ENCODE data around the gene GRK1. TPM values are rescaled to one million over a fixed set of nuclear protein-coding genes. Genes with fewer than 3 reads are reported as not detected.
A peak's percentile ranks its signal among the peaks of the same experiment; 100 is the strongest.
"Not testable (repeated sequence)": the region's sequence is repeated elsewhere in the genome, so short reads cannot be mapped to it uniquely, and the experiment has no call there.

GRK1 gene
- total RNA-seq, 4 donors from 2014 or later, result 0.07 to 0.12 TPM; not detected in 2

- H3K36me3 ChIP-seq; DNase-seq; H3K4me1 ChIP-seq; H3K27me3 ChIP-seq; H3K27ac ChIP-seq; intact Hi-C loops (cut with DNase I; ENCODE audit: low total_unique reads); H3K4me3 ChIP-seq; H3K9me3 ChIP-seq: not testable (repeated sequence)
- TF ChIP-seq CTCF (IDR thresholded peaks at IDR 0.05), result peak in 1 of 4 experiments; percentile 10
Observed at GRCh38 chr13:113621498-113621897, 45.5 kb upstream of the GRK1 start.

- H3K27me3 ChIP-seq; H3K4me1 ChIP-seq; H3K9me3 ChIP-seq; H3K4me3 ChIP-seq; H3K36me3 ChIP-seq; H3K27ac ChIP-seq; intact Hi-C loops (cut with DNase I; ENCODE audit: low total_unique reads); DNase-seq: not testable (repeated sequence)
Observed at GRCh38 chr13:113621986-113622550, 45.0 kb upstream of the GRK1 start.

DNA sequence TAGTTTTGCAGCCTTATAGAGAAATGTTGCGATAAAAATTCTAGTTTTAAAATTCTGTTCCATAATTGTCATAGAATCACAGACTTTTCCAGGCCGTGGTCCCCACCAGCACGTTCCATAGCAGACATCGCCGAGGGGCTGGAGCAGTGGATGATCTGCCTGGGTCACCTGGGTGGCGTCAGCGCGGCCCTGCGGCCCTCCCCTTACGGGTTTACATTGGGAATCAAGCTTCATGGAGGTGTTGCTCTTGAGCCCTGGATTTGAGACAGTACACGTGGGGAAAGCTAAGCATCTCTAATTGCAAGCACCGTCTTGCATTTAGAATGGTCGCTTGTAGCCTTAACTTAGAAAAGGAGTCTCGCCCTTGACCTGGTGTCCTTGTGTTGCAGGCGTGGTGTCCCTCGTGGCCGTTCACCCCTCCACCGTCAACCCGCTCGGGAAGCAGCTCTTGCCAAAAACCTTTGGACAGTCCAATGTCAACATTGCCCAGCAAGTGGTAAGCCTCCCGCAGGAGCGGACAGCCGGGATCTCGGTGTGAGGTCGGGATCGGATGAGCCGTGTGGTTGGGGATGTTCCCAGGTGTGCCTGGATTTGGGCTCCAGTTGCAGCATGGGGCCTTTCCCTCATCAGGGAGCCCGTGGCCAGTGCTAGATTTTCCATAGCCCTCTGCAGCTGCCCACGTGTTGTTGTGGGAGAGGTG lies 44.1 kb upstream of the GRK1 start:
- intact Hi-C loops (cut with DNase I; ENCODE audit: low total_unique reads), result no loop called here
- no peak for DNase-seq
- no peak overlapping the region for H3K27ac ChIP-seq

GRCh38 chr13:113623491-113624234 lies 43.4 kb upstream of the GRK1 start:
- DNase-seq, result no peak
- Histone ChIP-seq H3K27ac (no peak overlapping the region), H3K27me3 (no peaks in the 10 kb centered on the region), H3K36me3 (no peaks in the 10 kb centered on the region), H3K9me3 (no peaks in the 10 kb centered on the region), H3K4me1 (no peaks in the 10 kb centered on the region), H3K4me3 (no peak overlapping the region)
- no peak for TF ChIP-seq CTCF (IDR thresholded peaks at IDR 0.05)
- no peak for TF ChIP-seq POLR2A (IDR thresholded peaks at IDR 0.05)
- intact Hi-C loops (cut with DNase I; ENCODE audit: low total_unique reads), result no loop called here

More for the DNA sequence above, 44.1 kb upstream of the GRK1 start:
- no peak for TF ChIP-seq POLR2A (IDR thresholded peaks at IDR 0.05)
- TF ChIP-seq CTCF (IDR thresholded peaks at IDR 0.05), result no peak
- H3K9me3 ChIP-seq, result no peaks in the 10 kb centered on the region
- H3K4me1 ChIP-seq, result no peaks in the 10 kb centered on the region
- no peaks in the 10 kb centered on the region for H3K27me3 ChIP-seq
- no peak overlapping the region for H3K4me3 ChIP-seq
- H3K36me3 ChIP-seq, result no peaks in the 10 kb centered on the region

DNA sequence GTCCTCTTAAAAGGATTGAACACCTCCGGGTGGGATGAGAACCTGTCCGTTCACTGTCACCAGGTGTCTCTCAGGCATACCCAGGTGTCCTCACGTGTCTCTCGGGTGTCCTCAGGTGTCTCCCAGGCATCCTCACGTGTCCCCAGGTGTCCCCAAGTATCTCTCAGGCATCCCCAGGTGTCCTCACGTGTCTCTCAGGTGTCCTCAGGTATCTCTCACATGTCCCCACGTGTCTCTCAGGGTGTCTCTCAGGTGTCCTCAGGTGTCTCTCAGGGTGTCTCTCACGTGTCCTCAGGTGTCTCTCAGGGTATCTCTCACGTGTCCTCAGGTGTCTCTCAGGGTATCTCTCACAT lies 42.8 kb upstream of the GRK1 start:
- Histone ChIP-seq H3K27me3 (no peaks in the 10 kb centered on the region), H3K4me3 (no peak overlapping the region), H3K4me1 (no peaks in the 10 kb centered on the region), H3K9me3 (no peaks in the 10 kb centered on the region), H3K36me3 (no peaks in the 10 kb centered on the region), H3K27ac (no peak overlapping the region)
- TF ChIP-seq POLR2A (IDR thresholded peaks at IDR 0.05) (no peak), CTCF (IDR thresholded peaks at IDR 0.05) (no peak)
- no peak for DNase-seq
- intact Hi-C loops (cut with DNase I; ENCODE audit: low total_unique reads), result no loop called here

DNA sequence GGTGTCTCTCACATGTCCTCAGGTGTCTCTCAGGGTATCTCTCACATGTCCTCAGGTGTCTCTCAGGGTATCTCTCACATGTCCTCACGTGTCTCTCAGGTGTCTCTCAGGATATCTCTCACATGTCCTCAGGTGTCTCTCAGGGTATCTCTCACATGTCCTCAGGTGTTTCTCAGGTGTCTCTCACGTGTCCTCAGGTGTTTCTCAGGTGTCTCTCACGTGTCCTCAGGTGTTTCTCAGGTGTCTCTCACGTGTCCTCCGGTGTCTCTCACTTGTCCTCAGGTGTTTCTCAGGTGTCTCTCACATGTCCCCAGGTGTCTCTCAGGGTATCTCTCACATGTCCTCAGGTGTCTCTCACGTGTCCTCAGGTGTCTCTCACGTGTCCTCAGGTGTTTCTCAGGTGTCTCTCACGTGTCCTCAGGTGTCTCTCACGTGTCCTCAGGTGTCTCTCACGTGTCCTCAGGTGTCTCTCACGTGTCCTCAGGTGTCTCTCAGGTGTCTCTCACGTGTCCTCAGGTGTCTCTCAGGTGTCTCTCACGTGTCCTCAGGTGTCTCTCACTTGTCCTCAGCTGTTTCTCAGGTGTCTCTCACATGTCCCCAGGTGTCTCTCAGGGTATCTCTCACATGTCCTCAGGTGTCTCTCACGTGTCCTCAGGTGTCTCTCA lies 42.2 kb upstream of the GRK1 start:
- H3K4me3 ChIP-seq; H3K36me3 ChIP-seq; intact Hi-C loops (cut with DNase I; ENCODE audit: low total_unique reads); H3K4me1 ChIP-seq; DNase-seq; H3K9me3 ChIP-seq; H3K27ac ChIP-seq; H3K27me3 ChIP-seq: not testable (repeated sequence)

Data from uterus (tissue), 4 donors.